HG03039 (cell line): Measurements from ENCODE around the gene SUMO2.
"Not testable (repeated sequence)": the region's sequence is repeated elsewhere in the genome, so short reads cannot be mapped to it uniquely, and the experiment has no call there.

Experiments used
- ATAC-seq: cut with Tn5 transposase; IDR thresholded peaks from one replicate; pipeline ENCODE4 v1.9.1; 2021; ENCODE audit warnings: mild to moderate bottlenecking, moderate library complexity; ENCODE audit not compliant: unreplicated experiment

The SUMO2 gene

GRCh38 chr17:75182569-75183436, at the start of gene SUMO2:
SUMO2 (minus strand) TSS chr17:75182959; CDS start chr17:75182834, 125 bp downstream.
- ATAC-seq = peak; percentile 63

GRCh38 chr17:75231741-75232464, 49.1 kb upstream of the SUMO2 start:
- no peak for ATAC-seq

- no peak for ATAC-seq
Measured at GRCh38 chr17:75231071-75231470, 48.3 kb upstream of the SUMO2 start.

GRCh38 chr17:75228847-75229246, 46.1 kb upstream of the SUMO2 start:
- no peak for ATAC-seq

- no peak for ATAC-seq
Measured at GRCh38 chr17:75228305-75228704, 45.5 kb upstream of the SUMO2 start.

GRCh38 chr17:75227729-75228128, 45.0 kb upstream of the SUMO2 start:
- ATAC-seq = no peak

- ATAC-seq = no peak
Measured at GRCh38 chr17:75225016-75225415, 42.3 kb upstream of the SUMO2 start.

GRCh38 chr17:75219815-75220214, 37.1 kb upstream of the SUMO2 start:
- no peak for ATAC-seq

GRCh38 chr17:75218131-75218530, 35.4 kb upstream of the SUMO2 start:
- no peak for ATAC-seq

- no peak for ATAC-seq
Measured at GRCh38 chr17:75209061-75209460, 26.3 kb upstream of the SUMO2 start.

GRCh38 chr17:75208161-75208560, 25.4 kb upstream of the SUMO2 start:
- ATAC-seq = no peak

GRCh38 chr17:75207760-75208159, 25.0 kb upstream of the SUMO2 start:
- no peak for ATAC-seq

- not testable (repeated sequence) for ATAC-seq
Measured at GRCh38 chr17:75207050-75207407, 24.3 kb upstream of the SUMO2 start.

GRCh38 chr17:75205793-75206163, 23.0 kb upstream of the SUMO2 start:
- ATAC-seq = no peak

GRCh38 chr17:75205037-75205792, 22.5 kb upstream of the SUMO2 start, which contains the start of gene NUP85:
NUP85 (plus strand) TSS chr17:75205679; CDS start chr17:75205762, 83 bp downstream.
- ATAC-seq = peak; percentile 68

- ATAC-seq = no peak
Measured at GRCh38 chr17:75199886-75200618, 17.3 kb upstream of the SUMO2 start.

GRCh38 chr17:75194879-75195278, 12.1 kb upstream of the SUMO2 start:
- no peak for ATAC-seq

GRCh38 chr17:75191584-75191983, 8.8 kb upstream of the SUMO2 start:
- ATAC-seq = no peak

- no peak for ATAC-seq
Measured at GRCh38 chr17:75188614-75189013, 5.9 kb upstream of the SUMO2 start.

GRCh38 chr17:75183999-75184884, 1.5 kb upstream of the SUMO2 start:
- no peak for ATAC-seq
